Activated naive CD8-positive, alpha-beta T cell treated with anti-CD3 and anti-CD28 coated beads, Interleukin-2, amount 50 U/mL, for 24 hours (primary cell): ENCODE results near the gene DBT.
"Not testable (repeated sequence)": the region's sequence is repeated elsewhere in the genome, so short reads cannot be mapped to it uniquely, and the experiment has no call there.

Experiments
- ATAC-seq: fragments of 150-1000 bp; cut with Tn5 transposase; one replicate; pipeline ENCODE4 v1.10.0; 2021
- DNase-seq: peaks from one replicate; pipeline ENCODE4 v3.0.0; 2021
- H3K27ac Mint-ChIP-seq: one replicate; pipeline ENCODE4 v1.8.0; 2021; ENCODE audit warnings: mild to moderate bottlenecking, mixed read lengths
- H3K27me3 Mint-ChIP-seq: one replicate; pipeline ENCODE4 v1.8.0; 2021; ENCODE audit warnings: mixed read lengths
- H3K36me3 Mint-ChIP-seq: one replicate; pipeline ENCODE4 v1.8.0; 2021; ENCODE audit warnings: low read depth, mixed read lengths
- H3K4me1 Mint-ChIP-seq: one replicate; pipeline ENCODE4 v1.8.0; 2021; ENCODE audit warnings: mixed read lengths
- H3K4me3 Mint-ChIP-seq: one replicate; pipeline ENCODE4 v1.8.0; 2021; ENCODE audit warnings: mild to moderate bottlenecking, moderate library complexity, mixed read lengths
- H3K9me3 Mint-ChIP-seq: one replicate; pipeline ENCODE4 v1.8.0; 2021; ENCODE audit warnings: mixed read lengths

DBT gene

GRCh38 chr1:100265931-100266740, 16.5 kb upstream of the DBT start, which contains the start of gene RTCA:
RTCA (plus strand) TSS chr1:100266216; CDS start chr1:100266376, 160 bp downstream.
- ATAC-seq (peak; percentile 97), DNase-seq (peak; percentile 96)
- Mint-ChIP-seq H3K9me3 (no peaks in the 10 kb centered on the region), H3K27ac (peak within 1 kb of the TSS; percentile 98), H3K36me3 (peaks cover 37% of the 10 kb centered on the region), H3K4me1 (peaks cover 46% of the 10 kb centered on the region), H3K4me3 (peak within 1 kb of the TSS; percentile 99), H3K27me3 (peaks cover 2% of the 10 kb centered on the region)

- peaks cover 43% of the 10 kb centered on the region for H3K4me1 Mint-ChIP-seq
- peaks cover 2% of the 10 kb centered on the region for H3K27me3 Mint-ChIP-seq
- no peak for DNase-seq
- H3K9me3 Mint-ChIP-seq, result no peaks in the 10 kb centered on the region
- peak; percentile 27 for ATAC-seq
- H3K4me3 Mint-ChIP-seq, result peak overlapping the region; percentile 99
- H3K36me3 Mint-ChIP-seq, result peaks cover 34% of the 10 kb centered on the region
- peak overlapping the region; percentile 98 for H3K27ac Mint-ChIP-seq
These were observed 15.9 kb upstream of the DBT start for GRCh38 chr1:100265562-100265930.

- not testable (repeated sequence) for H3K27ac Mint-ChIP-seq, H3K27me3 Mint-ChIP-seq, H3K4me3 Mint-ChIP-seq, ATAC-seq, DNase-seq, H3K9me3 Mint-ChIP-seq
- peaks cover 35% of the 10 kb centered on the region for H3K4me1 Mint-ChIP-seq
- H3K36me3 Mint-ChIP-seq, result peaks cover 24% of the 10 kb centered on the region
These were observed 14.4 kb upstream of the DBT start for GRCh38 chr1:100264081-100264480.

- Mint-ChIP-seq H3K4me3 (no peak overlapping the region), H3K27ac (no peak overlapping the region), H3K4me1 (peaks cover 15% of the 10 kb centered on the region), H3K9me3 (no peaks in the 10 kb centered on the region), H3K27me3 (peaks cover 2% of the 10 kb centered on the region), H3K36me3 (peaks cover 12% of the 10 kb centered on the region)
- DNase-seq (no peak), ATAC-seq (no peak)
These were observed 12.1 kb upstream of the DBT start for GRCh38 chr1:100261686-100262085.

GRCh38 chr1:100258427-100258826, 8.8 kb upstream of the DBT start:
- H3K4me3 Mint-ChIP-seq, H3K4me1 Mint-ChIP-seq, H3K27me3 Mint-ChIP-seq, H3K27ac Mint-ChIP-seq, H3K9me3 Mint-ChIP-seq, H3K36me3 Mint-ChIP-seq, ATAC-seq, DNase-seq: not testable (repeated sequence)

GRCh38 chr1:100256273-100256672, 6.6 kb upstream of the DBT start:
- not testable (repeated sequence) for H3K9me3 Mint-ChIP-seq, H3K27me3 Mint-ChIP-seq, H3K4me1 Mint-ChIP-seq, ATAC-seq, H3K4me3 Mint-ChIP-seq, H3K27ac Mint-ChIP-seq, DNase-seq, H3K36me3 Mint-ChIP-seq

GRCh38 chr1:100253552-100253951, 3.9 kb upstream of the DBT start:
- no peaks in the 10 kb centered on the region for H3K36me3 Mint-ChIP-seq
- no peaks in the 10 kb centered on the region for H3K9me3 Mint-ChIP-seq
- no peak for DNase-seq
- H3K4me3 Mint-ChIP-seq, result no peak overlapping the region
- no peak overlapping the region for H3K27ac Mint-ChIP-seq
- ATAC-seq, result no peak
- no peaks in the 10 kb centered on the region for H3K4me1 Mint-ChIP-seq
- no peaks in the 10 kb centered on the region for H3K27me3 Mint-ChIP-seq

- Mint-ChIP-seq H3K9me3 (no peaks in the 10 kb centered on the region), H3K36me3 (no peaks in the 10 kb centered on the region), H3K27ac (no peak overlapping the region), H3K4me3 (no peak overlapping the region), H3K27me3 (no peaks in the 10 kb centered on the region), H3K4me1 (no peaks in the 10 kb centered on the region)
- DNase-seq (no peak), ATAC-seq (no peak)
These were observed 3.3 kb upstream of the DBT start for GRCh38 chr1:100252901-100253300.

- H3K4me3 Mint-ChIP-seq, result no peak overlapping the region
- no peak overlapping the region for H3K27ac Mint-ChIP-seq
- DNase-seq, result no peak
- no peaks in the 10 kb centered on the region for H3K9me3 Mint-ChIP-seq
- ATAC-seq, result no peak
- peaks cover 7% of the 10 kb centered on the region for H3K36me3 Mint-ChIP-seq
- no peaks in the 10 kb centered on the region for H3K27me3 Mint-ChIP-seq
- peaks cover 9% of the 10 kb centered on the region for H3K4me1 Mint-ChIP-seq
These were observed 1.2 kb upstream of the DBT start for GRCh38 chr1:100250807-100251206.

- ATAC-seq (no peak), DNase-seq (no peak)
- Mint-ChIP-seq H3K36me3 (peaks cover 7% of the 10 kb centered on the region), H3K27ac (no peak overlapping the region), H3K27me3 (no peaks in the 10 kb centered on the region), H3K4me1 (peaks cover 13% of the 10 kb centered on the region), H3K9me3 (no peaks in the 10 kb centered on the region), H3K4me3 (no peak overlapping the region)
These were observed 630 bp upstream of the DBT start for GRCh38 chr1:100250264-100250663.

GRCh38 chr1:100249155-100249536, 488 bp downstream of the DBT start:
- Mint-ChIP-seq H3K9me3 (no peaks in the 10 kb centered on the region), H3K4me3 (no peak overlapping the region), H3K36me3 (peaks cover 7% of the 10 kb centered on the region), H3K27me3 (no peaks in the 10 kb centered on the region), H3K27ac (no peak overlapping the region), H3K4me1 (peaks cover 16% of the 10 kb centered on the region)
- DNase-seq (no peak), ATAC-seq (no peak)

- Mint-ChIP-seq H3K9me3 (no peaks in the 10 kb centered on the region), H3K4me1 (peaks cover 16% of the 10 kb centered on the region), H3K4me3 (no peak overlapping the region), H3K36me3 (peaks cover 10% of the 10 kb centered on the region), H3K27me3 (no peaks in the 10 kb centered on the region), H3K27ac (peak overlapping the region; percentile 12)
- ATAC-seq (no peak), DNase-seq (no peak)
These were observed 2.9 kb downstream of the DBT start for GRCh38 chr1:100246738-100247137.

GRCh38 chr1:100240631-100241030, 9.0 kb downstream of the DBT start:
- DNase-seq (no peak), ATAC-seq (no peak)
- Mint-ChIP-seq H3K27ac (no peak overlapping the region), H3K27me3 (no peaks in the 10 kb centered on the region), H3K4me1 (peaks cover 7% of the 10 kb centered on the region), H3K36me3 (peaks cover 16% of the 10 kb centered on the region), H3K4me3 (no peak overlapping the region), H3K9me3 (no peaks in the 10 kb centered on the region)

GRCh38 chr1:100239961-100240360, 9.7 kb downstream of the DBT start:
- no peaks in the 10 kb centered on the region for H3K27me3 Mint-ChIP-seq
- H3K9me3 Mint-ChIP-seq, result no peaks in the 10 kb centered on the region
- no peak overlapping the region for H3K4me3 Mint-ChIP-seq
- ATAC-seq, result no peak
- no peak for DNase-seq
- peaks cover 16% of the 10 kb centered on the region for H3K36me3 Mint-ChIP-seq
- H3K4me1 Mint-ChIP-seq, result peaks cover 3% of the 10 kb centered on the region
- H3K27ac Mint-ChIP-seq, result no peak overlapping the region

GRCh38 chr1:100237091-100237490, 12.5 kb downstream of the DBT start:
- peaks cover 21% of the 10 kb centered on the region for H3K36me3 Mint-ChIP-seq

More at GRCh38 chr1:100237091-100237490, 12.5 kb downstream of the DBT start:
- Mint-ChIP-seq H3K27me3 (no peaks in the 10 kb centered on the region), H3K4me3 (no peak overlapping the region), H3K4me1 (peaks cover 3% of the 10 kb centered on the region), H3K9me3 (no peaks in the 10 kb centered on the region), H3K27ac (no peak overlapping the region)
- no peak for ATAC-seq
- no peak for DNase-seq
